GM13976 (cell line): ENCODE data around the gene FUS.
A peak's percentile ranks its signal among the peaks of the same experiment; 100 is the strongest.
"Not testable (repeated sequence)": the region's sequence is repeated elsewhere in the genome, so short reads cannot be mapped to it uniquely, and the experiment has no call there.

ENCODE experiments used
- DNase-seq: peaks from one replicate; pipeline ENCODE4 v3.0.0; 2012; ENCODE audit warnings: low spot score
- in situ Hi-C: fragments of 300-500 bp; cut with MboI; formaldehyde crosslinking; loops from one replicate; pipeline ENCODE4 v1.12.0; 2022; ENCODE audit warnings: low sequenced_read_pairs, mixed read lengths, inconsistent platforms; ENCODE audit not compliant: unreplicated experiment
- TF ChIP-seq, protein P1 (sequence below): IDR thresholded peaks from 2 replicates; pipeline ENCODE4 v1.5.1; 2012; ENCODE audit warnings: borderline replicate concordance, mild to moderate bottlenecking; ENCODE audit not compliant: insufficient read depth; ENCODE audit errors: extremely low read depth, missing control alignments, control extremely low read depth

The FUS gene

GRCh38 chr16:31145398-31145990 lies 34.4 kb upstream of the FUS start:
- DNase-seq: no peak
- TF ChIP-seq, protein P1, sequence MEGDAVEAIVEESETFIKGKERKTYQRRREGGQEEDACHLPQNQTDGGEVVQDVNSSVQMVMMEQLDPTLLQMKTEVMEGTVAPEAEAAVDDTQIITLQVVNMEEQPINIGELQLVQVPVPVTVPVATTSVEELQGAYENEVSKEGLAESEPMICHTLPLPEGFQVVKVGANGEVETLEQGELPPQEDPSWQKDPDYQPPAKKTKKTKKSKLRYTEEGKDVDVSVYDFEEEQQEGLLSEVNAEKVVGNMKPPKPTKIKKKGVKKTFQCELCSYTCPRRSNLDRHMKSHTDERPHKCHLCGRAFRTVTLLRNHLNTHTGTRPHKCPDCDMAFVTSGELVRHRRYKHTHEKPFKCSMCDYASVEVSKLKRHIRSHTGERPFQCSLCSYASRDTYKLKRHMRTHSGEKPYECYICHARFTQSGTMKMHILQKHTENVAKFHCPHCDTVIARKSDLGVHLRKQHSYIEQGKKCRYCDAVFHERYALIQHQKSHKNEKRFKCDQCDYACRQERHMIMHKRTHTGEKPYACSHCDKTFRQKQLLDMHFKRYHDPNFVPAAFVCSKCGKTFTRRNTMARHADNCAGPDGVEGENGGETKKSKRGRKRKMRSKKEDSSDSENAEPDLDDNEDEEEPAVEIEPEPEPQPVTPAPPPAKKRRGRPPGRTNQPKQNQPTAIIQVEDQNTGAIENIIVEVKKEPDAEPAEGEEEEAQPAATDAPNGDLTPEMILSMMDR: no peak
- in situ Hi-C loops: no loop called here

DNA sequence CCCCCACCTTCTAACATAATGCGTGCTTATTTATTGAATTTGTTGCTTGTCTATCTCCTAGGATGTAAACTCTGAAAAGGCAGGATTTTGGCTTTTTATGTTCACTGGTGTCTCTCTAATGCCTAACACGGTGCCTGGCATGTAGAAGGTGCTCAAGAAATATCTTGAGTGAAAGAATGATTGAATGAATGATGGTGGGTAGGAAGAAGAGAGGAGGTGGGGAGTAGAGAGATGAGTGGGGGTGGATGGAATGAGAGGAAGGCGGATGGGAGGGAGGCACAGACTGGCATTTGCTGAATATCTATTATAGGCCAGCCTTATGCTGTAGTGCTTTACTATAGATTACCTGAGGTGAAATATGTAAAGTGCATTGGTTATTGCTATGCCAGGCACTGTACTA lies 32.4 kb upstream of the FUS start:
- no peak for DNase-seq
- in situ Hi-C loops: no loop called here
- TF ChIP-seq, protein P1: no peak

- TF ChIP-seq, protein P1: no peak
- no peak for DNase-seq
- in situ Hi-C loops: no loop called here
These were observed 31.6 kb upstream of the FUS start for GRCh38 chr16:31148281-31148728.

DNA sequence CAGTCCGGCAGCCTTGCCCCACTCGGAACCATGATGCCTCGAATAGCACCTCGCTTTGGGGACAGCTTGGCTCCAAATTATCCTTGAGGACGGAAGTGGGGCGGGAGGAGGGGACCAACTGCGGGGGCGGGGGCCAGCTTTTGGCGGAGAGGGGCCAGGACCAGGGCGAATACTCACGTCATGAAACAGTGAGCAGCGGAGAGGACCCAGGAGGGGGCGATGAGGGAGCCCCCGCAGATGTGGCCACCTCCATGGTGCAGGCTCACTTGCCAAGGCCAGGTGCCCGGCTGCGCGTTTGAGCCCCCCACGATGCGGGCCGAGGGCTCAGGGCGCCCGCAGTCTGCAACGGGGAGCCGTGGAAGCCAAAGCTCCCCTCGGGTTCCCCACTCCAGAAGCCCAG lies 31.0 kb upstream of the FUS start:
- TF ChIP-seq, protein P1: no peak
- no peak for DNase-seq
- in situ Hi-C loops: no loop called here

DNA sequence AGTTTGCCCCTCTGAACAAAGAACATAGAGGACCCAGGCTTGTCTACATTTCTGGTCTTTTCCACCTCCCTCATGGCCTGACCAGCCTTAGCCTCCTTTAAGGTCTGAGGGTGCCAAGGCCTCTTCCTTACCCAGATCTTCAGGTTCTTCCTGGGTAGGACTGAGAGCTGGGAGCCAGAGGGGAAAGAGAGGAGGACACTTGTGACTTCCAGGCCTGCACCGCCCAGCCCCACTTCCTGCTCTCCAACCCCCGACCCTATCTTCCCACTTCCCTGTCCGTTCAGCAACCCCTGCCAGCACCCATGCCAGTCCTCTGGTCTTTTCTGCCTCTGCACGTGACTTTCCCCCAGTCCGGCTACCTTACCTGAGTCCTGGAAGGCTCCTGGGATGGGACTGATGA lies 30.6 kb upstream of the FUS start:
- DNase-seq: peak; percentile 23
- in situ Hi-C loops: no loop called here
- TF ChIP-seq, protein P1: no peak

GRCh38 chr16:31149894-31150890 lies 29.7 kb upstream of the FUS start, which contains the start of gene PRSS36:
TSS of gene PRSS36 (minus strand) at chr16:31150066. CDS start at chr16:31150035, 31 bp downstream.
- in situ Hi-C loops: no loop called here
- TF ChIP-seq, protein P1: no peak
- peak; percentile 13 for DNase-seq

DNA sequence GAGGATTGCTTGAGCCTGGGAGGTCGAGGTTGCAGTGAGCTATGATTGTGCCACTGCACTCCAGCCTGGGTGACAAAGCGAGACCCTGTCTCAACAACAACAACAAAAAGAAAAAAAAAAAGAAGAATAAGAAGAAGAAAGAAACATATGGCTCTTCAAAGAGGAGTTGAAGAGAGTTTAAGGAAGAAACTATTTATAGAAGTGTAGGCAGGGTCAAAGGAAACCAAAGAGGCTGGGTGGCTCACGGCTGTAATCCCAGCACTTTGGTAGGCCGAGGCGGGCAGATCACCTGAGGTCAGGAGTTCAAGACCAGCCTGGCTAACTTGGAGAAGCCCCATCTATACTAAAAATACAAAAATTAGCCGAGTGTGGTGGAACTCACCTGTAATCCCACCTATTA lies 29.0 kb upstream of the FUS start:
- DNase-seq, in situ Hi-C loops: not testable (repeated sequence)
